Heart left ventricle (tissue), 13 donors: ENCODE results near the gene TTC16.

Experiments used
- POLR2A ChIP-seq, 2 donors: fragments of 450-650 bp; IDR thresholded peaks; one replicate each; pipeline ENCODE4 v1.6.1; 2017; ENCODE audit warnings: antibody characterized with exemption in 2 of 2, mild to moderate bottlenecking in 2 of 2, moderate library complexity in 2 of 2
- TF ChIP-seq, protein P1 (sequence below), 12 donors: fragments of 200-600 bp; sonication (generic) in 4 of 12; IDR thresholded peaks; one replicate each; pipeline versions ENCODE4 v1.5.0 to v1.8.0; 2018 to 2022; ENCODE audit warnings: antibody characterized with exemption in 12 of 12, mild to moderate bottlenecking in 5 of 12
- donor health status: ischemic (EF 13 %, LVEDD 7.1; RV severe dilation, severe dysfunction).
- donor health status: DM: no; HTN: yes; CAD: no.
- donor health status: DM: no; HTN: no; CAD: no.
- donor health status: ischemic (EF 25% LVEDD 6.9; RV normal size, moderate dysfunction).
- donor health status: ischemic (EF 25% LVEDD 5.7; RV mildly dilated, moderate dysfunction).
- donor health status: ischemic (EF 35%, LVEDD 5.7; RV mildly dilated, moderate dysfunction).
- donor health status: nonischemic (EF 11% LVEDD 7.7; RV severe dilation, severe dysfunction).
- donor health status: DM: yes; HTN: yes; CAD: no.
- donor health status: PGD.
- donor health status: ischemic (EF 29% LVEDD 5.4; RV normal size, mild dysfunction).
- donor health status: nonischemic (EF 23%, LVEDD 6.1; RV moderate dilation, normal function).

DNA sequence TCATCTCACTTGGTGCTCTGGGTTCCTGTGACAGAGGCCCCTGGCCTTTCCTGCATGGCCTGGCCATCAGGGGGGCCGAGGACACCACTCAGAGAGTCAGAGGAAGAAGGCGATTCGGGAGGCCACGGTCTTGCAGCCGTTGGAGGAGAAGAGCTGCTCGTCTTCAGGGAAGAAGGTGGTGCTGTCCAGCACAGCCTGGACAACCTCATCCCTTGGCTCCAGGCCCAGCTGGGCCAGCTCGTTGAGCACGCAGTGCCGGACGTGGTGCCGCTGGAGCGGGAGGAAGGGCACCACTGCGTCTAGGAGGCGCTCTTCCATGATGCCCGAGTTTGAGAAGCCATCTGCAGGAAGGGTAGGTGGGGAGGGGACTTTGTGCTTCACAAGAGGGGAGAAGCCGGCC is 16.1 kb downstream of the TTC16 start:
- TF ChIP-seq, protein P1, sequence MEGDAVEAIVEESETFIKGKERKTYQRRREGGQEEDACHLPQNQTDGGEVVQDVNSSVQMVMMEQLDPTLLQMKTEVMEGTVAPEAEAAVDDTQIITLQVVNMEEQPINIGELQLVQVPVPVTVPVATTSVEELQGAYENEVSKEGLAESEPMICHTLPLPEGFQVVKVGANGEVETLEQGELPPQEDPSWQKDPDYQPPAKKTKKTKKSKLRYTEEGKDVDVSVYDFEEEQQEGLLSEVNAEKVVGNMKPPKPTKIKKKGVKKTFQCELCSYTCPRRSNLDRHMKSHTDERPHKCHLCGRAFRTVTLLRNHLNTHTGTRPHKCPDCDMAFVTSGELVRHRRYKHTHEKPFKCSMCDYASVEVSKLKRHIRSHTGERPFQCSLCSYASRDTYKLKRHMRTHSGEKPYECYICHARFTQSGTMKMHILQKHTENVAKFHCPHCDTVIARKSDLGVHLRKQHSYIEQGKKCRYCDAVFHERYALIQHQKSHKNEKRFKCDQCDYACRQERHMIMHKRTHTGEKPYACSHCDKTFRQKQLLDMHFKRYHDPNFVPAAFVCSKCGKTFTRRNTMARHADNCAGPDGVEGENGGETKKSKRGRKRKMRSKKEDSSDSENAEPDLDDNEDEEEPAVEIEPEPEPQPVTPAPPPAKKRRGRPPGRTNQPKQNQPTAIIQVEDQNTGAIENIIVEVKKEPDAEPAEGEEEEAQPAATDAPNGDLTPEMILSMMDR (IDR thresholded peaks at IDR 0.05): no peak
- TF ChIP-seq POLR2A (IDR thresholded peaks at IDR 0.05): no peak
